ENCODE measurements around the gene MYPN. TPM values are rescaled to one million over a fixed set of nuclear protein-coding genes. Genes with fewer than 3 reads are reported as not detected.

Gene MYPN
- total and polyA plus RNA-seq, 4 donors = 0.01 to 0.08 (median 0.03) TPM; not detected in 1

GRCh38 chr10:68095153-68095552 is 14.1 kb upstream of the MYPN start:
- 87% methylated on average over 2 of the region's 2 CpGs for WGBS
- Histone ChIP-seq H3K4me1 (ENCODE audit: control insufficient read depth in 4 of 4, insufficient read depth in 4 of 4, low read length in 3 of 4) (no peaks in the 10 kb centered on the region), H3K27ac (ENCODE audit: low read depth in 1 of 2, low read length in 2 of 2) (no peak overlapping the region), H3K4me3 (ENCODE audit: low read depth in 1 of 3, low read length in 3 of 3) (no peak overlapping the region), H3K36me3 (ENCODE audit: control insufficient read depth in 4 of 4, insufficient read depth in 3 of 4, low read depth in 1 of 4, low read length in 3 of 4) (no peaks in the 10 kb centered on the region), H3K9ac (ENCODE audit: low read depth in 1 of 2, low read length in 2 of 2) (no peak overlapping the region), H3K27me3 (ENCODE audit: control insufficient read depth in 4 of 4, insufficient read depth in 4 of 4, low read length in 3 of 4) (no peaks in the 10 kb centered on the region), H3K9me3 (ENCODE audit: control insufficient read depth in 4 of 4, low read length in 3 of 4) (no peaks in the 10 kb centered on the region)
- TF ChIP-seq REST (IDR thresholded peaks at IDR 0.05) (no peak), HNF4A (conservative IDR thresholded peaks at IDR 0.05) (no peak), YY1 (IDR thresholded peaks at IDR 0.05) (no peak), MAX (IDR thresholded peaks at IDR 0.05) (no peak), TAF1 (conservative IDR thresholded peaks at IDR 0.05) (no peak), CTCF (IDR thresholded peaks at IDR 0.05; ENCODE audit: low read depth, low read length, missing input control) (no peak), NR2F2 (IDR thresholded peaks at IDR 0.05) (no peak), RAD21 (IDR thresholded peaks at IDR 0.05) (no peak), FOXA2 (IDR thresholded peaks at IDR 0.05) (no peak), SP1 (IDR thresholded peaks at IDR 0.05) (no peak), EGR1 (IDR thresholded peaks at IDR 0.05; ENCODE audit: low read depth in 2 of 2) (no peak), FOXA1 (IDR thresholded peaks at IDR 0.05) (no peak), JUND (IDR thresholded peaks at IDR 0.05) (no peak), GABPA (IDR thresholded peaks at IDR 0.05 in 1 of 2, conservative IDR thresholded peaks at IDR 0.05 in 1 of 2) (no peak), HNF4G (IDR thresholded peaks at IDR 0.05) (no peak), ATF3 (IDR thresholded peaks at IDR 0.05) (no peak), RXRA (IDR thresholded peaks at IDR 0.05) (no peak), ZBTB33 (IDR thresholded peaks at IDR 0.05) (no peak)
- DNase-seq (ENCODE audit: low spot score) = no peak
